ENCODE data around the gene GSTCD. TPM values are rescaled to one million over a fixed set of nuclear protein-coding genes. Genes with fewer than 3 reads are reported as not detected.

The GSTCD gene
- total and polyA plus RNA-seq, 2 of the 4 experiments (the other 2 are of a cell fraction) = 5.2 to 20.3 TPM

GRCh38 chr4:105741548-105741947 is 33.0 kb downstream of the GSTCD start:
- Histone ChIP-seq H3K23ac (ENCODE audit: low read depth, low read length) (no peak overlapping the region), H3K4ac (ENCODE audit: low read depth, low read length) (no peak overlapping the region), H2BK5ac (ENCODE audit: low read depth, low read length, poor library complexity, severe bottlenecking) (no peak overlapping the region), H4K5ac (ENCODE audit: low read depth, low read length) (no peak overlapping the region), H3K4me1 (ENCODE audit: control insufficient read depth, insufficient read depth, low read length) (no peaks in the 10 kb centered on the region), H2BK20ac (ENCODE audit: low read depth, low read length) (no peak overlapping the region), H4K20me1 (ENCODE audit: insufficient read depth, low read length) (no peaks in the 10 kb centered on the region), H2BK120ac (ENCODE audit: low read depth, low read length) (no peak overlapping the region), H3K9ac (ENCODE audit: low read depth, low read length) (no peak overlapping the region), H3K4me2 (ENCODE audit: low read depth, low read length) (no peak overlapping the region), H3K9me1 (ENCODE audit: insufficient read depth, low read length) (no peaks in the 10 kb centered on the region), H2BK15ac (ENCODE audit: low read depth, low read length) (no peak overlapping the region), H3K27ac (ENCODE audit: insufficient read depth, low read length) (no peak overlapping the region), H3K18ac (ENCODE audit: low read depth, low read length) (no peak overlapping the region), H4K8ac (ENCODE audit: low read depth in 2 of 2, low read length in 2 of 2) (no peak overlapping the region), H2AK5ac (ENCODE audit: low read depth, low read length) (no peak overlapping the region), H4K91ac (ENCODE audit: insufficient read depth, low read depth, low read length) (no peak overlapping the region), H3K79me1 (ENCODE audit: low read depth in 1 of 2, low read length in 2 of 2) (peaks cover 0 to 4% of the 10 kb centered on the region in 2 experiments; a peak in 1 of 4 replicates), H3K4me3 (ENCODE audit: insufficient read depth, low read depth, low read length) (no peak overlapping the region), H3K56ac (ENCODE audit: extremely low read depth, insufficient read depth, low read length) (no peak overlapping the region), H3K14ac (replicated peaks; ENCODE audit: low read depth, low read length) (no peak overlapping the region), H2AK9ac (replicated peaks; ENCODE audit: low read depth, low read length, poor library complexity) (no peak overlapping the region), H3K9me3 (ENCODE audit: control insufficient read depth, insufficient read depth, low read length) (peaks cover 4% of the 10 kb centered on the region; the same call in 1 of the 2 replicates), H3K27me3 (ENCODE audit: control insufficient read depth, insufficient read depth, low read length) (no peaks in the 10 kb centered on the region), H2AFZ (replicated peaks; ENCODE audit: low read length, poor library complexity) (no peak overlapping the region), H3K36me3 (ENCODE audit: control insufficient read depth, insufficient read depth, low read length) (0 out of 2 replicates have a peak, but pooled peaks cover 2% of the 10 kb centered on the region)
- in situ Hi-C loops (cut with MboI; ENCODE audit: low sequenced_read_pairs) = no loop called here
- dilution Hi-C loops (cut with HindIII; ENCODE audit: low sequenced_read_pairs, unreplicated experiment) = no loop called here
- POLR2A ChIA-PET (ENCODE audit: unreplicated experiment) = no interaction called here
- DNase-seq (peak; percentile 35), ATAC-seq (ENCODE audit: low read depth) (no peak)
- no CpG with 5 or more reads among the region's 2 CpGs for WGBS, 2 experiments (ENCODE audit: extremely low coverage in 2 of 2, insufficient read length in 1 of 2)
- no TSS peak for BruUV-seq (replicated peaks)
- intact Hi-C loops (cut with micrococcal nuclease) = no loop called here
- TF ChIP-seq, protein P1, sequence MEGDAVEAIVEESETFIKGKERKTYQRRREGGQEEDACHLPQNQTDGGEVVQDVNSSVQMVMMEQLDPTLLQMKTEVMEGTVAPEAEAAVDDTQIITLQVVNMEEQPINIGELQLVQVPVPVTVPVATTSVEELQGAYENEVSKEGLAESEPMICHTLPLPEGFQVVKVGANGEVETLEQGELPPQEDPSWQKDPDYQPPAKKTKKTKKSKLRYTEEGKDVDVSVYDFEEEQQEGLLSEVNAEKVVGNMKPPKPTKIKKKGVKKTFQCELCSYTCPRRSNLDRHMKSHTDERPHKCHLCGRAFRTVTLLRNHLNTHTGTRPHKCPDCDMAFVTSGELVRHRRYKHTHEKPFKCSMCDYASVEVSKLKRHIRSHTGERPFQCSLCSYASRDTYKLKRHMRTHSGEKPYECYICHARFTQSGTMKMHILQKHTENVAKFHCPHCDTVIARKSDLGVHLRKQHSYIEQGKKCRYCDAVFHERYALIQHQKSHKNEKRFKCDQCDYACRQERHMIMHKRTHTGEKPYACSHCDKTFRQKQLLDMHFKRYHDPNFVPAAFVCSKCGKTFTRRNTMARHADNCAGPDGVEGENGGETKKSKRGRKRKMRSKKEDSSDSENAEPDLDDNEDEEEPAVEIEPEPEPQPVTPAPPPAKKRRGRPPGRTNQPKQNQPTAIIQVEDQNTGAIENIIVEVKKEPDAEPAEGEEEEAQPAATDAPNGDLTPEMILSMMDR (conservative IDR thresholded peaks at IDR 0.05; ENCODE audit: low read depth, low read length) = no peak
- TF ChIP-seq MXI1 (IDR thresholded peaks at IDR 0.05; ENCODE audit: borderline replicate concordance, low read depth, low read length) = no peak
- no peak for TF ChIP-seq RFX5 (IDR thresholded peaks at IDR 0.05; ENCODE audit: low read depth, low read length)
- TF ChIP-seq FOS (IDR thresholded peaks at IDR 0.05; ENCODE audit: low read depth, low read length) = no peak
- no peak for TF ChIP-seq RAD21 (IDR thresholded peaks at IDR 0.05; ENCODE audit: low read length)
- TF ChIP-seq NFE2L2 (IDR thresholded peaks at IDR 0.05; ENCODE audit: low read depth, low read length) = no peak
- CTCF ChIA-PET = no interaction called here

Data from IMR-90 (cell line).